OCI-LY7 (cell line): Measurements from ENCODE around the gene COG8.

Experiments used
- EZH2phosphoT487 ChIP-seq: fragments of 200-600 bp; sonication (generic); IDR thresholded peaks from 2 replicates; pipeline ENCODE4 v1.6.1; 2018; ENCODE audit warnings: low read depth, borderline replicate concordance, mild to moderate bottlenecking, mixed run types, antibody characterized with exemption, low read length, moderate library complexity, mixed read lengths
- TF ChIP-seq, protein P1 (sequence below): fragments of 200-600 bp; sonication (generic); conservative IDR thresholded peaks from 2 replicates; pipeline ENCODE4 v1.5.1; 2014; ENCODE audit warnings: mild to moderate bottlenecking, antibody characterized with exemption, low read length, moderate library complexity, mixed read lengths

GRCh38 chr16:69307091-69307490, 32.3 kb downstream of the COG8 start:
- TF ChIP-seq, protein P1, sequence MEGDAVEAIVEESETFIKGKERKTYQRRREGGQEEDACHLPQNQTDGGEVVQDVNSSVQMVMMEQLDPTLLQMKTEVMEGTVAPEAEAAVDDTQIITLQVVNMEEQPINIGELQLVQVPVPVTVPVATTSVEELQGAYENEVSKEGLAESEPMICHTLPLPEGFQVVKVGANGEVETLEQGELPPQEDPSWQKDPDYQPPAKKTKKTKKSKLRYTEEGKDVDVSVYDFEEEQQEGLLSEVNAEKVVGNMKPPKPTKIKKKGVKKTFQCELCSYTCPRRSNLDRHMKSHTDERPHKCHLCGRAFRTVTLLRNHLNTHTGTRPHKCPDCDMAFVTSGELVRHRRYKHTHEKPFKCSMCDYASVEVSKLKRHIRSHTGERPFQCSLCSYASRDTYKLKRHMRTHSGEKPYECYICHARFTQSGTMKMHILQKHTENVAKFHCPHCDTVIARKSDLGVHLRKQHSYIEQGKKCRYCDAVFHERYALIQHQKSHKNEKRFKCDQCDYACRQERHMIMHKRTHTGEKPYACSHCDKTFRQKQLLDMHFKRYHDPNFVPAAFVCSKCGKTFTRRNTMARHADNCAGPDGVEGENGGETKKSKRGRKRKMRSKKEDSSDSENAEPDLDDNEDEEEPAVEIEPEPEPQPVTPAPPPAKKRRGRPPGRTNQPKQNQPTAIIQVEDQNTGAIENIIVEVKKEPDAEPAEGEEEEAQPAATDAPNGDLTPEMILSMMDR, result no peak
- no peak for TF ChIP-seq EZH2phosphoT487
